DND-41 (cell line): Measurements from ENCODE around the gene XRCC6.

Experiments used
- CTCF ChIP-seq: IDR thresholded peaks from 2 replicates; pipeline ENCODE4 v1.5.1; 2012; ENCODE audit warnings: borderline replicate concordance, low read length, moderate library complexity, mild to moderate bottlenecking; ENCODE audit not compliant: poor library complexity, severe bottlenecking; ENCODE audit errors: extremely low read depth
- EZH2 ChIP-seq: IDR thresholded peaks from 3 replicates; pipeline ENCODE4 v1.6.1; 2012; ENCODE audit warnings: borderline replicate concordance, low read depth, mild to moderate bottlenecking, moderate library complexity, low read length, inconsistent platforms; ENCODE audit not compliant: severe bottlenecking

- peak; percentile 73 for TF ChIP-seq CTCF
- TF ChIP-seq EZH2 = no peak
Measured at GRCh38 chr22:41576877-41577276, 44.2 kb upstream of the XRCC6 start.
